ENCODE data around the gene STARD7. TPM values are rescaled to one million over a fixed set of nuclear protein-coding genes. Genes with fewer than 3 reads are reported as not detected.
"Not testable (repeated sequence)": the region's sequence is repeated elsewhere in the genome, so short reads cannot be mapped to it uniquely, and the experiment has no call there.

STARD7 gene
- total RNA-seq, 4 donors from 2014 or later = 93.4 to 122 (median 107) TPM

DNA sequence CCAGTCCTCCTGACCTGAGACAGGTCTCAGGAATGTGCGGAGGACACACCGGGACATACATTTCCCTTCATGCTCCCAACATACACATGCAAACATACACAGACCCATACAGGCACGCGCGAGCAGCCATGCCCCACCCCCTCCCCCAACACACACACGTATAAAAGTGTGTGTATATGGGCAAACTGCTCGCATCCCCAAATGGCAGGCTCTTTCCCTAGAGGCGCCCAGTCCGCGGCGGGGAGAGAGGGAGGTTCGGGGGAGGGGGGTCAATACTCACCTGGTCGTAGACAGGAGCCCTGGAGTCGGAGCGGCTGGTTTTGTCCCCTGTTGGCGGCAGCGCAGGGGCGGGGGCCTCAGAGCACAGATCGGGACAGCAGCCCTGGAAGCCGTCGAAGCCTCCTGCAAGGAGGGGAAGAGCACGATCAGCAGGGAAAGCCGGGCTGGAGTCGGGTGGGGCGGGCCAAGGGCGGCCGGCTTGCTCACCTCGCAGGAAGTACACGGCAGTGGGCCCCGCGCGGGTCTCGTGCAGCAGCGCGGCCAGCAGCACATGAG lies 64.1 kb downstream of the STARD7 start:
- H3K9me3 ChIP-seq = no peaks in the 10 kb centered on the region
- peak overlapping the region; percentile 20 to 65 for H3K4me3 ChIP-seq
- peak overlapping the region in 3 of 4 donors; percentile 35 to 78 (median 55) for H3K27ac ChIP-seq
- TF ChIP-seq EP300 (IDR thresholded peaks at IDR 0.05) (no peak), POLR2AphosphoS5 (IDR thresholded peaks at IDR 0.05) (no peak), POLR2A (IDR thresholded peaks at IDR 0.05) (no peak)
- TF ChIP-seq, protein P1, sequence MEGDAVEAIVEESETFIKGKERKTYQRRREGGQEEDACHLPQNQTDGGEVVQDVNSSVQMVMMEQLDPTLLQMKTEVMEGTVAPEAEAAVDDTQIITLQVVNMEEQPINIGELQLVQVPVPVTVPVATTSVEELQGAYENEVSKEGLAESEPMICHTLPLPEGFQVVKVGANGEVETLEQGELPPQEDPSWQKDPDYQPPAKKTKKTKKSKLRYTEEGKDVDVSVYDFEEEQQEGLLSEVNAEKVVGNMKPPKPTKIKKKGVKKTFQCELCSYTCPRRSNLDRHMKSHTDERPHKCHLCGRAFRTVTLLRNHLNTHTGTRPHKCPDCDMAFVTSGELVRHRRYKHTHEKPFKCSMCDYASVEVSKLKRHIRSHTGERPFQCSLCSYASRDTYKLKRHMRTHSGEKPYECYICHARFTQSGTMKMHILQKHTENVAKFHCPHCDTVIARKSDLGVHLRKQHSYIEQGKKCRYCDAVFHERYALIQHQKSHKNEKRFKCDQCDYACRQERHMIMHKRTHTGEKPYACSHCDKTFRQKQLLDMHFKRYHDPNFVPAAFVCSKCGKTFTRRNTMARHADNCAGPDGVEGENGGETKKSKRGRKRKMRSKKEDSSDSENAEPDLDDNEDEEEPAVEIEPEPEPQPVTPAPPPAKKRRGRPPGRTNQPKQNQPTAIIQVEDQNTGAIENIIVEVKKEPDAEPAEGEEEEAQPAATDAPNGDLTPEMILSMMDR (IDR thresholded peaks at IDR 0.05) = no peak
- peak; percentile 4 for ATAC-seq
- 0 to 65% methylated on average over 2 to 3 of the region's 35 CpGs for WGBS, 2 donors (ENCODE audit: low coverage in 1 of 2)
- no peaks in the 10 kb centered on the region for H3K36me3 ChIP-seq
- H3K4me1 ChIP-seq = peaks cover 0 to 45% (median 8%) of the 10 kb centered on the region in 3 donors
- no peaks in the 10 kb centered on the region for H3K27me3 ChIP-seq

DNA sequence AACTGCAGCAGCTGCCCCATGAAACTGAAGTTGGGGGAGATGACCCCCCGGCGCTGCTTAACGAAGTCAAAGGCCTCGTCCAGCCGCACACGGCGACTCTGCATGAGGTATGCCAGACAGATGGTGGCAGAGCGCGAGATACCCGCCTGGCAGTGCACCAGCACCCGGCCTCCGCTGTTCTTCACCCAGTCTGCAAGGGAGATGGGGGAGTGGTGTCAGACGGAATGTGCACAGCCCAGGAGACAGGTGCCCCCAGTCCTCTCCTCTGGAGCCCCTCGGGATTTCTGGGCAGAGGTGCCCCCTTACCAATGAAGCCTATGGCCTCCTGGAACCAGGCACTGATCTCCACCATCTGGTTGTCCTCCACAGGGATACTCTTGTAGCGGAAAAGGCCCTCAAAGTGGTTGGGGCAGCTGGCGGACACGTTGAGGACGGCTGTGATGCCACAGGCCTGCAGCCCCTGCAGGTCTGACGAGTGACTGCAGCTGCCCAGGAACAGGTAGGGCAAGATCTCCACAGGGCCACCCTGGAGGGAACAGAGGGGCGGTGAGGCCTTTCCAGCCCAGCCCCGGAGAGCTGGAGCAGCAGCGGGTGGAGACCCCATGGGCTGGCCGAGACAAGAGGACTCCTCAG lies 64.7 kb downstream of the STARD7 start:
- Histone ChIP-seq H3K27me3 (no peaks in the 10 kb centered on the region), H3K4me3 (peak overlapping the region in 1 of 2 donors; percentile 65), H3K36me3 (no peaks in the 10 kb centered on the region), H3K9me3 (no peaks in the 10 kb centered on the region), H3K4me1 (peaks cover 0 to 45% (median 8%) of the 10 kb centered on the region in 3 donors), H3K27ac (peak overlapping the region in 1 of 4 donors; percentile 78)
- TF ChIP-seq, protein P1 (IDR thresholded peaks at IDR 0.05) = no peak
- no peak for TF ChIP-seq EP300 (IDR thresholded peaks at IDR 0.05)
- TF ChIP-seq POLR2A (IDR thresholded peaks at IDR 0.05) = no peak
- no peak for TF ChIP-seq POLR2AphosphoS5 (IDR thresholded peaks at IDR 0.05)
- WGBS, 2 donors (ENCODE audit: low coverage in 1 of 2) = 86% methylated on average over 2 of the region's 23 CpGs; no CpG with 5 or more reads in 1 of the 2 donors
- ATAC-seq = no peak

DNA sequence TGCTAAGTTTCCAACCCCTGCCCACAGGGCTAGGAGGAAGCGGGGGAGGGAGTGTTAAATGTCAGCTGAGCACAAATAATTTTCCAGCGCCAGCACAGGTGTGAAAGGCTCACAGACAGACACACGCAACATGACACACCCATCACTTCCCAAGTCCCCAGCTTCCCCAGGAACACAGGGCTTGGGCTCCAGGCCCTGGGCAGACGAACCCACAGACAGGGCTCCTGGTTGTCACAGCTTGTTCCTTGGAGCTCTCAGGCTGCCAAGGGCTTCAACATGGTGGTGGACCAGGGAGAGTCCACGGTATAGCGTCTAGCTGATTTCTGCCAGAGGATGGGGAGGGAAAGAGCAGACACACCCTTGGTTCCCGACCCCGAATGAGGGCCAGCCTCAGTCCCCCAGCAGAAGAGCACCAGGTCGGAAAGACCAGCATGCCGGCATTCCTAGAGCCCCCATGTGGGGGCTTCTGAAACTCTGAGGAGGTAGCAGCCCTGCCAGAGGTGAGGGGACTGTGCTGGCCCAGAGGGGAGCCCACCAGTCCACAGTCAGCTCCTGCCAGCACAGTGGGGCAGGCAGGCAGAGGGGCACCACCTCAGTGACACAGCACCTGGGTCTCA lies 65.3 kb downstream of the STARD7 start:
- Histone ChIP-seq H3K36me3 (no peaks in the 10 kb centered on the region), H3K27ac (no peak overlapping the region), H3K9me3 (no peaks in the 10 kb centered on the region), H3K27me3 (peaks cover 3% of the 10 kb centered on the region), H3K4me1 (peaks cover 0 to 40% (median 8%) of the 10 kb centered on the region in 3 donors), H3K4me3 (peak overlapping the region in 1 of 2 donors; percentile 65)
- WGBS, 2 donors (ENCODE audit: low coverage in 1 of 2) = 100% methylated on average over 3 of the region's 10 CpGs; no CpG with 5 or more reads in 1 of the 2 donors
- TF ChIP-seq POLR2AphosphoS5 (IDR thresholded peaks at IDR 0.05) = no peak
- TF ChIP-seq, protein P1 (IDR thresholded peaks at IDR 0.05) = no peak
- TF ChIP-seq POLR2A (IDR thresholded peaks at IDR 0.05) = no peak
- TF ChIP-seq EP300 (IDR thresholded peaks at IDR 0.05) = no peak
- no peak for ATAC-seq

- no peak overlapping the region for H3K27ac ChIP-seq
- H3K27me3 ChIP-seq = peaks cover 12% of the 10 kb centered on the region
- H3K4me3 ChIP-seq = no peak overlapping the region
- no peak for ATAC-seq
- WGBS, 2 donors (ENCODE audit: low coverage in 1 of 2) = 82 to 88% methylated on average over 3 to 4 of the region's 26 CpGs
- TF ChIP-seq EP300 (IDR thresholded peaks at IDR 0.05) = no peak
- TF ChIP-seq, protein P1 (IDR thresholded peaks at IDR 0.05) = no peak
- TF ChIP-seq POLR2A (IDR thresholded peaks at IDR 0.05) = no peak
- no peak for TF ChIP-seq POLR2AphosphoS5 (IDR thresholded peaks at IDR 0.05)
- peaks cover 0 to 34% (median 8%) of the 10 kb centered on the region in 3 donors for H3K4me1 ChIP-seq
- no peaks in the 10 kb centered on the region for H3K36me3 ChIP-seq
- H3K9me3 ChIP-seq = no peaks in the 10 kb centered on the region
These were observed 66.2 kb downstream of the STARD7 start for GRCh38 chr2:96142217-96143113.

DNA sequence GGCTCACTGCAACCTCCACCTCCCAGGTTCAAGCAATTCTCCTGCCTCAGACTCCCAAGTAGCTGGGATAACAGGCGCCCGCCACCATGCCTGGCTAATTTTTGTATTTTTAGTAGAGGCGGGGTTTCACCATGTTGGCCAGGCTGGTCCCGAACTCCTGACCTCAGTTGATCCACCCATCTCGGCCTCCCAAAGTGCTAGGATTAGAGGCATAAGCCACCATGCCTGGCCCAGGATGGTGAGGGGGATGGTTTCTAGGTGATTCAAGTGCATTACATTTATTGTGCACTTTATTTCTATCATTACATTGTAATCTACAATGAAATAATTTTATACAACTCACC lies 67.0 kb downstream of the STARD7 start:
- not testable (repeated sequence) for ATAC-seq, H3K27ac ChIP-seq, H3K9me3 ChIP-seq, H3K36me3 ChIP-seq, H3K4me3 ChIP-seq
- peaks cover 0 to 28% (median 8%) of the 10 kb centered on the region in 3 donors for H3K4me1 ChIP-seq
- no CpG with 5 or more reads among the region's 5 CpGs for WGBS, 2 donors (ENCODE audit: low coverage in 1 of 2)
- peaks cover 14% of the 10 kb centered on the region for H3K27me3 ChIP-seq

All from gastroesophageal sphincter (tissue), 4 donors.